ENCODE data around the gene TIMM23B.
"Not testable (repeated sequence)": the region's sequence is repeated elsewhere in the genome, so short reads cannot be mapped to it uniquely, and the experiment has no call there.

DNA sequence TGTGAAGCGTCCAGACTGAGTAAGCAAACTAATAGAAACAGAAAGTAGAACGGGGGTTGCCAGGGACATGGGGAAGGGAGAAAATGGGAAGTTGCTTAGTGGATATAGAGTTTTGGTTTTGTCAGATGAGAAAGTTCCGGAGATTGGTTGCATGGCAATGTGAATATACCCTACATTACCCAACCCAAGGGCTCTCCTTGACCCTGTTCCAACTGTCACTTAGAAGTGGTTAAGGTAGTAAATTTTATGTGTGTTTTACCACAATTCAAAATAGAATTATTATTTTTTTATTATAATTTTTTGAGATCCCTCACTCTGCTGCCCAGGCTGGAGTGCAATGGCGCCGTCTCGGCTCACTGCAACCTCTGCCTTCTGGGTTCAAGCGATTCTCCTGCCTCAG, 72.2 kb downstream of the TIMM23B start:
- TF ChIP-seq, protein P1, sequence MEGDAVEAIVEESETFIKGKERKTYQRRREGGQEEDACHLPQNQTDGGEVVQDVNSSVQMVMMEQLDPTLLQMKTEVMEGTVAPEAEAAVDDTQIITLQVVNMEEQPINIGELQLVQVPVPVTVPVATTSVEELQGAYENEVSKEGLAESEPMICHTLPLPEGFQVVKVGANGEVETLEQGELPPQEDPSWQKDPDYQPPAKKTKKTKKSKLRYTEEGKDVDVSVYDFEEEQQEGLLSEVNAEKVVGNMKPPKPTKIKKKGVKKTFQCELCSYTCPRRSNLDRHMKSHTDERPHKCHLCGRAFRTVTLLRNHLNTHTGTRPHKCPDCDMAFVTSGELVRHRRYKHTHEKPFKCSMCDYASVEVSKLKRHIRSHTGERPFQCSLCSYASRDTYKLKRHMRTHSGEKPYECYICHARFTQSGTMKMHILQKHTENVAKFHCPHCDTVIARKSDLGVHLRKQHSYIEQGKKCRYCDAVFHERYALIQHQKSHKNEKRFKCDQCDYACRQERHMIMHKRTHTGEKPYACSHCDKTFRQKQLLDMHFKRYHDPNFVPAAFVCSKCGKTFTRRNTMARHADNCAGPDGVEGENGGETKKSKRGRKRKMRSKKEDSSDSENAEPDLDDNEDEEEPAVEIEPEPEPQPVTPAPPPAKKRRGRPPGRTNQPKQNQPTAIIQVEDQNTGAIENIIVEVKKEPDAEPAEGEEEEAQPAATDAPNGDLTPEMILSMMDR (IDR thresholded peaks at IDR 0.05), result not testable (repeated sequence)
- TF ChIP-seq POLR2A (IDR thresholded peaks at IDR 0.05), result not testable (repeated sequence)
